ENCODE data around the gene CPAMD8.
"Not testable (repeated sequence)": the region's sequence is repeated elsewhere in the genome, so short reads cannot be mapped to it uniquely, and the experiment has no call there.

Gene CPAMD8

DNA sequence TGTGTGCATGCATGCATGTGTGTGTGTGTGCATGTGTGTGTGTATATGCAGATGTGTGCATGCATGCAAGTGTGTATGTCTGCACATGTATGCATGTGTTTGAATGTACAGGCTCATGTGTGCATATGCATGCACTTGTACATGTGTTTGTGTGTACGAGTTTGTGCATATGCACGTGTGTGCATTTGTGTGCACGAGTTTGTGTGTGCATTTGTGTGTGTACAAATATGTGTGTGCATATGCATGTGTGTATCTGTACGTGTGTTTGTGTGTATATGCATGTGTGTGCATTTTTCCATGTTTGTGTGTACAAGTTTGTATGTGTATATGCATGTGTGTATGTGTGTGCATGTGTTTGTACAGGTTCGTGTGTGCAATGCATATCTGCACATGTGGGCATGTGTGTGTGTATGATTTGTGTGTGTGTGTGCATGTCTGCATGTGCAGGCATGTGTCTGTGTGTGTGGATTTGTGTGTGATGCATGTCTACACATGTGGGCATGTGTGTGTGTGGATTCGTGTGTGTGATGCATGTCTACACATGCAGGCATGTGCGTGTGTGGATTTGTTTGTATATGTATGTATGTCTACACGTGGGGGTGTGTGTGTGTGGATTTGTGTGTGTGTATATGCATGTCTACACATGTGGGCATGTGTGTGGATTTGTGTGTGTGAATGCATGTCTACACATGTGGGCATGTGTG is 80.7 kb downstream of the CPAMD8 start:
- DNase-seq: no peak

GRCh38 chr19:16945364-16945714 is 81.3 kb downstream of the CPAMD8 start:
- DNase-seq: no peak

DNA sequence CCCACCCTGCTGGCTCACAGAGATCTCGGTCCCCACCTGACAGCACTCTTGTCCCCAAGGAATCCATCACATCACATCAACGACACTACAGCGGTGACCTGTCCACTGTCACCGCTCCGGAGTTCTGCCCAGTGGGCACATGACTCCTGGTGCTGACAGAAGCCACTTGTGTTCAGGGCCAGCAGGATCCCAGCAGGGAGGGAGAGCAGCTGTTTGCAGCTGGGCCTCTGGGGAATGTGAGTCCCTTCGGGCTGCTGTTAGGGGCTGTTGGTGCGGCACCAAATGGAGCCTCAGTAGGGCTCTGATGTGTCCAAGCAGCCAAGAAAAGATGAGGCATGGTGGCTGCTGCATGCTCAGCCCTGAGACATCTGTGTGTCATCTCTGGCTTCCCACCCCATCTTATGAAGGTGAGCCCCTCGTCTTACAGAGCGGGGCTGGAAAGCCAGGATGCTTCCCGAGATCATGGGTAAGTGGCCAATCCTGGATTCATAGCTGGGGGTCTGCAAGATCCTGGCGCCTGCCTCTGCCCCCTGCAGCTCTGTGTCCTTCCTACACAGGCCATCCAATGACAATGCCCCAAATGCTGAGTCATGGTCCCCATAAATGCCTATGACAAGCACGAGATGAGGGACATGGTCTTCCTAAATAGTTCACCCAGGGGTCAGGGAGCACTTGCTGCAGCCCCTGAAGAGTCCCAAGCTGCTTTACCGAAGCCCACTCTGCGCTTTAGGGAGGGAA is 81.8 kb downstream of the CPAMD8 start:
- DNase-seq: no peak

DNA sequence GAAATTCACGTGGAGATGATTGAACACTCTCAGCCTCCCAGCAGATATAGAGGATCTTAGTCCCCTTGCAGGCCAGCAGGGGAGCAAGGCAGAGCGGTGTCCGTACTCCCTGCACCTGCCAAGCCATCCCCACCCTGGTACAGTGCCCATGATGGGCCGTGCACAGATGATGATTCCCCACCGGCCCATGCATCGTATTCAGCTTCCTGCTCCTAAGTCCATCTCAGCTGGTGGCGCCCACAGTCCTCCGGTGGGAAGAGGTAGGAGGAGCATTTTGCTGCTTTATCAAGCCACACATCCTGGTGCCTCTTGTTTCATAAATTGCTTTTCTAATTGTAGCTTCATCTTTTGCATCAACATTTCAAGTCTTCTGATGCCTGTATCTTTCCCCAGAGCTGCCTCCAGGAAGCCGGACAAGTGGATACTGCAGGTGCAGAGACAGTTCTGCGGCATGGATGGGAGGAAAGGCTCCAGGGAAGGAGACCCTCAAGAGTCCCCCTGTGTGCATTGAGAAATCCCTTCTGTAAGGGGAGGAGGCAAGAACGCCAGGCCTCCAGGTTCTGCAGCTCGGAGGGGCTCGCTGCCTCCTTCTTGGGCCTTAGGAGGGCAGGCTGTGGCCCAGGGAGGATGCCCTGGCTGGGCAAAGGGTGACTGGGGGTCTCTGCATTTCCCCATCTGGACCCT is 82.5 kb downstream of the CPAMD8 start:
- no peak for DNase-seq

DNA sequence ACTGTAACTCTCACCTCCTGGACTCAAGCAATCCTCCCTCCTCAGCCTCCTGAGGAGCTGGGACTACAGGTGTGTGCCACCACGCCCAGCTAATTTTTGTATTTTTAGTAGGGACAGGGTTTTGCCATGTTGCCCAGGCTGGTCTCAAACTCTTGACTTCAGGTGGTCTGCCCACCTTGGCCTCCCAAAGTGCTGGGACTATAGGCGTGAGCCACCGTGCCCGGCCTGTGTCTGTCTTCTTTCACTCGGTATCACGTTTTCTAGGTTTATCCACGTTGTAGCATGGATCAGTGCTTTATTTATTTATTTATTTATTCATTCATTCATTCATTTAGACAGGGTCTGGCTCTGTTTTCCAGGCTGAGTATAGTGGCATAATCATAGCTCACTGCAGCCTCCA is 83.5 kb downstream of the CPAMD8 start:
- not testable (repeated sequence) for DNase-seq

GRCh38 chr19:16942583-16942982 is 84.0 kb downstream of the CPAMD8 start:
- no peak for DNase-seq

DNA sequence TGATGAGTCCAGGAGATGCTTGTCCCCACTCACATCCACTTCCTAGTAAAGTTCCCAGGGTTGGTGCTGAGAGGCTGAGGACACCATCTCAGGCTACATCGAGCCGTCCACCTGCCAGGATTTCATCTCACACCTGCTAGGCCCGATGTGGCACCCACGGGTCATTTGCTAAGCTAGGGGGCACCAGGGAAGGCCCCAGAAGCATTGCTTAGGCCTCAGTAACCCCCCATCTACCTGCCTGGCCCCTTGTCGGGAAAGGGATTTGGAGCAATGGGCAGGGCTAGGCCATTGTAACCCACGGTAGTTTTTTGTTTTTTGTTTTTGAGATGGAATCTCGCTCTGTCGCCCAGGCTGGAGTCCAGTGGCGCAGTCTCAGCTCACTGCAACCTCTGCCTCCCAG is 86.0 kb downstream of the CPAMD8 start:
- no peak for DNase-seq

- not testable (repeated sequence) for DNase-seq
These were observed 86.5 kb downstream of the CPAMD8 start for GRCh38 chr19:16940063-16940462.

GRCh38 chr19:16938211-16938610 is 88.4 kb downstream of the CPAMD8 start:
- DNase-seq: no peak

GRCh38 chr19:16937796-16938195 is 88.8 kb downstream of the CPAMD8 start:
- not testable (repeated sequence) for DNase-seq

DNA sequence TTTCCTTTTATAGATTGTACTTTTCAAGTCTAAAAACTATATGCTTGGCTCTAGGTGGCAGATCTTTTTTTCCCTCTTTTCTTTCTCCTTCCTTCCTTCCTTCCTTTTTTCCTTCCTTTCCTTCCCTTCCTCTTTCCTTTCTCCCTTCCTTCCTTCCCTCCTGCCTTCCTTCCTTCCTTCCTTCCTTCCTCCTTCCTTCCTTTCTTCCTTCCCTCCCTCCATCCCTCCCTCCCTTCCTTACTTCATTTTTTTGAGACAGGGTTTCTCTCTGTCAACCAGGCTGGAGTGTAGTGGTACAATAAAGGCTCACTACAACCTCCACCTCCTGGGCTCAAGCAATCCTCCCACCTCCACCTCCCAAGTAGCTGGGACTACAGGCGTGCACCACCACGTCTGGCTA is 89.7 kb downstream of the CPAMD8 start:
- no peak for DNase-seq

- DNase-seq: no peak
These were observed 92.1 kb downstream of the CPAMD8 start for GRCh38 chr19:16934489-16934888.

DNA sequence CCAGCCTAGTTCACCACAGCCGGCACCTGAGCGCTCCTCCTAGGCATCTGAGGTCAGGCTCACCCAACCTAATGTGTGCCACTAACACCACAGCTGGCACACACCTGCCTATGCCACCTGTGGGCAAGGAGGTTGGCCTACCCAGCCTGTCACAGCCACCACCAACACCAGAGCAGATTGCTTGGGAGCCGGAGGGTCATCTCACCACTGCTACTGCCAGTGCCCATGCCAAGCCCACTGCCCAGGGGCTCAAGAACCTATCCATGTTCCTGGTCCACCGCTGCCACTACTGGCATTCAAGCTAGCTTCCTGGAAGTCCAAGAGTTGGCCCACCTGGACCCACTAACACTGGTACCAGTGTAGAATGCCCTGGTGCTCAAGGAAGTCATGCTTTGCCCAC is 95.3 kb downstream of the CPAMD8 start:
- no peak for DNase-seq

DNA sequence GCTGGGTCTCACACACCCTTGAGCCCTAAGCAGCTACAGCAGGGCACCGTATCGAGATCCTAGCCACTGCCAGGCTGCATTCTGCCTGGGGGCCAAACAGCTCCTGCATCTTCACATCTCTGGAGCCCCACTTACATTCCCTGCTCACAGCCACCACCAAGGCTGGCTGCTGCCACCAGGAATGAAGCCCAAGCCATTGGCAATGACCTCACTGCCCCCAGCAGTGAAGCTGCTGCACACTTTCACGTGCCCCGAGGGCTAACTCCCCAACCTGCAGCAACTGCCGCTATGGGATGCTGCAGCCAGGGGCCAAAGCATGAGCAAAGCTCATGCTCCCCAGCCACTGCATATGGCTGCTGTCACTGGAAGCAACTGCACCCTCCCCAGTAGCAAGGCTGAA is 95.9 kb downstream of the CPAMD8 start:
- DNase-seq: no peak

- no peak for DNase-seq
These were observed 97.7 kb downstream of the CPAMD8 start for GRCh38 chr19:16928916-16929315.

DNA sequence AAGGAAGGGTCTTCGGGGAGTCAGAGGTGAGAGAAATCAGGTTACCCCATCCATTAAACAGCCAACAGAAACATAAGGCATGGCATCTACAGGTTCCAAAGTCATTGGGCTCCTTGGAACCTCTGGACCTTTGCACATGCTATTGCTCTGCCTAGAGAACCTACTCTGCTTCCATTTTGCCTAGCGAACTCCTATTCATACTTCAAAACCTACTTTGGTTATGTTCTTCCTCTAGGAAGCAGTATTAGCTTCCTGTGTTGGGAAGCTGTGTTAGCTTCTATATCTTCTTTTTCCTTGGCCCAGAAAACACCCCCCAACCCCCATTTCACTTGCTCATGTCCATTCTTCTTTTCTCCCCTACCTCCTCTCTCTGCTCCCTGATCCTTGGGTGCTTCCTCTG is 98.3 kb downstream of the CPAMD8 start:
- DNase-seq: no peak

- no peak for DNase-seq
These were observed 98.7 kb downstream of the CPAMD8 start for GRCh38 chr19:16927883-16928282.

- DNase-seq: no peak
These were observed 103.7 kb downstream of the CPAMD8 start for GRCh38 chr19:16922949-16923348.

- DNase-seq: no peak
These were observed 104.0 kb downstream of the CPAMD8 start for GRCh38 chr19:16922592-16922934.

GRCh38 chr19:16921766-16922591 is 104.6 kb downstream of the CPAMD8 start:
- DNase-seq: no peak

DNA sequence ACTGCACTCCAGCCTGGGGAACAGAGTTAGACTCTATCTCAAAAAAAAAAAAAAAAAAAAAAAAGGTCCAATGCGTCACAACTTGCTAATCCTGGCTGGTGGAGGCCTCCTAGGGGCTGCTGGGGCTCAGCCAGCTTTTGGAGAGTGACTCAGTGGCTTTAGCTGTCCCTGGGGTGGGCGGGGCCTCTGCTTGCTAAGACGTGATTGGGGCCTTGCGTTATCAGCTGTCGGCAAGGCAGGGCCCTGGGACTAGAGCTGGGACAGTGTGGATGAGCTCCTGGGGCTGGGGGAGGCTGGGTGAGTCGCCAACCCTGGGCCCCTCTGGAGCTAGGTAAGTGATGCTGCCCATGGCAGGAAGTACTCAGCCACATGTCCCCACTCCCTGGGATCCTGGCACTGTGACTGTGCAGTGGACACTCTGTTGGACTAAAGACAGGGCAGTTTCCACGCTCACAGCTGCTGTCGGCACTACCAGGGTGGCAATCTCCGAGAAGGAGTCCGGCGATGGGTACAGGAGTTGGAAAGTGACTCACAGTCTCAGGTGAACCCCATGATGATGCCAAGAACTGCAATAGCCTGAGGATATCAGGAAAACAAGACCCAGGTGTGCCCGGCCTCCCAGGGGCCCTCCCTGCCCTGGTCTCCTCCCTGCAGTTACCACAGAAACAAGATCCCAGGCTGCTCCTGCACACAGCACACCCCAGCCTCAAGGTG is 105.6 kb downstream of the CPAMD8 start:
- DNase-seq: no peak

DNA sequence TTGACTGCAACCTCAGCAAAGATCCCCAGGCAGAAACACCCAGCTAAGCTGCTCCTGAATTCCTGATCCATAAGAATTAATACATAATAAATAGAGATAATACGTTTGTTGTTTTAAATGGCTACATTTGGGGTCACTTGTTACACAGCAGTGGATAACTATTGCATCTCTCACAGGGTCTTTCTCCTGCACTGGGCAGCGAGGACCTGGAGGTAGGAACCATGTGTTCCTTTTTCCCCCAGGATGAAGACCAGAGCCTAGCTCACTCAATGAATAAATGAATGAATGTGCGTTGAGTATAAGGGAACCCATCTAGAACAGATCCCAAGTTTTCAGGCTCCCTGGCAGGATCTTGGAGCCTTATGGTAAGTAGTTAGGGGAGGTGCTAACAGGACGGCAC is 107.1 kb downstream of the CPAMD8 start:
- no peak for DNase-seq

DNA sequence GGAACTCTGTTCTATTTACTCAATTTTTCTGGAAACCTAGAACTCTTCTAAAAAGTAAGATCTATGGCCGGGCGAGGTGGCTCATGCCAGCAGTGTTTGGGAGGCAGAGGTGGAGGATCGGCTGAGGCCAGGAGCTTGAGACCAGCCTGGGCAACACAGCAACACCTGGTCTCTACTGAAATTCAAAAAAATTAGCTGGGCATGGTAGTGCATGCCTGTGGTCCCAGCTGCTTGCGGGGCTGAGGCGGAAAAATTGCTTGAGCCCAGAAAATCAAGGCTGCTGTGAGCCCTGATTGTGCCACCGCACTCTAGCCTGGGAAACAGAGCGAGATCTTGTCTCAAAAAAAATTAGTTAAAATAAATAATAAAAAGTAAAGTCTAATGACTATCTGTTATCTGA is 109.2 kb downstream of the CPAMD8 start:
- no peak for DNase-seq

Measured in CD4-positive, alpha-beta T cell treated with Interleukin-4 for 1 hour (primary cell).